Keratinocyte (primary cell): ENCODE data around the gene PDZD2.

Source experiments
- CTCF ChIP-seq, 3 experiments: IDR thresholded peaks in 1 of 3; conservative IDR thresholded peaks in 1 of 3; optimal IDR thresholded peaks in 1 of 3; 2 replicates in 2 of 3; 3 replicates in 1 of 3; pipeline versions ENCODE3 to v1.5.1; 2011; ENCODE audit warnings: low read length in 3 of 3, mild to moderate bottlenecking in 3 of 3, moderate library complexity in 2 of 3, control low read depth in 1 of 3, inconsistent platforms in 1 of 3; ENCODE audit not compliant: insufficient read depth in 2 of 3; ENCODE audit errors: extremely low read depth in 1 of 3
- EZH2 ChIP-seq: IDR thresholded peaks from one replicate; pipeline ENCODE4 v1.6.1; 2012; ENCODE audit warnings: inconsistent platforms, mild to moderate bottlenecking, low read length, moderate library complexity

GRCh38 chr5:31887556-31887955, 248.6 kb downstream of the PDZD2 start:
- TF ChIP-seq CTCF (optimal IDR thresholded peaks at IDR 0.05 in 1 of 3, IDR thresholded peaks at IDR 0.05 in 1 of 3, conservative IDR thresholded peaks at IDR 0.05 in 1 of 3; ENCODE audit: extremely low read depth in 1 of 3, insufficient read depth in 2 of 3, low read length in 3 of 3) (no peak), EZH2 (no peak)
